Colonic mucosa (tissue), 4 donors: ENCODE data around the gene RASSF5. TPM values are rescaled to one million over a fixed set of nuclear protein-coding genes. Genes with fewer than 3 reads are reported as not detected.

Source experiments
- DNase-seq: peaks from one replicate; pipeline ENCODE4 v3.0.0-alpha.2; 2020
- H3K27ac ChIP-seq: fragments of 200-600 bp; one replicate; pipeline ENCODE4 v1.8.0; 2021
- H3K27me3 ChIP-seq: fragments of 200-600 bp; one replicate; pipeline ENCODE4 v1.8.0; 2021
- H3K36me3 ChIP-seq: fragments of 200-600 bp; one replicate; pipeline ENCODE4 v1.8.0; 2021
- H3K4me1 ChIP-seq: fragments of 200-600 bp; one replicate; pipeline ENCODE4 v1.8.0; 2021; ENCODE audit warnings: mild to moderate bottlenecking
- H3K4me3 ChIP-seq: fragments of 200-600 bp; one replicate; pipeline ENCODE4 v1.8.0; 2021
- H3K9ac ChIP-seq, 2 donors: one replicate each; pipeline ENCODE4 v1.7.0; 2013; ENCODE audit warnings: control low read depth in 2 of 2, low read depth in 2 of 2, low read length in 2 of 2
- H3K9me3 ChIP-seq: fragments of 200-600 bp; one replicate; pipeline ENCODE4 v1.8.0; 2021
- CTCF ChIP-seq: fragments of 200-600 bp; IDR thresholded peaks from one replicate; pipeline ENCODE4 v1.8.0; 2022; ENCODE audit warnings: antibody characterized with exemption, mild to moderate bottlenecking
- intact Hi-C: fragments of 100-400 bp; cut with DNase I; formaldehyde crosslinking; loops from one replicate; pipeline ENCODE4 v1.14.1; 2022
- total RNA-seq, 2 donors: library from RNA; stranded (reverse); fragmentation: NEBNext Ultra II Directional in 1 of 2; extraction: Animal tissue kit (Norgen Biotek cat#: 25700) in 1 of 2; gene quantifications; one replicate each; pipeline ENCODE4 v1.2.1, GENCODE V29; 2021
- donor health status: healthy.
- donor health status: DM: no; HTN: no; CAD: no.
- donor health status: DM: no; HTN: no; CAD: no.

The RASSF5 gene
- total RNA-seq, 2 donors from 2014 or later = 4.9 to 5.4 TPM

- Histone ChIP-seq H3K4me1 (no peaks in the 10 kb centered on the region), H3K9ac (no peak overlapping the region), H3K36me3 (no peaks in the 10 kb centered on the region), H3K27ac (no peak overlapping the region), H3K4me3 (no peak overlapping the region), H3K27me3 (no peaks in the 10 kb centered on the region), H3K9me3 (no peaks in the 10 kb centered on the region)
- intact Hi-C loops = no loop called here
- no peak for TF ChIP-seq CTCF
- no peak for DNase-seq
Measured at GRCh38 chr1:206569556-206569955, 62.2 kb downstream of the RASSF5 start.

GRCh38 chr1:206570529-206570928, 63.2 kb downstream of the RASSF5 start:
- no peak for DNase-seq
- Histone ChIP-seq H3K4me3 (no peak overlapping the region), H3K36me3 (no peaks in the 10 kb centered on the region), H3K4me1 (no peaks in the 10 kb centered on the region), H3K27me3 (no peaks in the 10 kb centered on the region), H3K9me3 (no peaks in the 10 kb centered on the region), H3K9ac (no peak overlapping the region), H3K27ac (no peak overlapping the region)
- no peak for TF ChIP-seq CTCF
- intact Hi-C loops = no loop called here

- intact Hi-C loops = no loop called here
Measured at GRCh38 chr1:206572835-206573234, 65.5 kb downstream of the RASSF5 start.

GRCh38 chr1:206573319-206573718, 66.0 kb downstream of the RASSF5 start:
- Histone ChIP-seq H3K9ac (no peak overlapping the region), H3K4me3 (no peak overlapping the region), H3K9me3 (no peaks in the 10 kb centered on the region), H3K27ac (no peak overlapping the region), H3K27me3 (no peaks in the 10 kb centered on the region), H3K36me3 (no peaks in the 10 kb centered on the region), H3K4me1 (no peaks in the 10 kb centered on the region)
- no peak for TF ChIP-seq CTCF
- intact Hi-C loops = no loop called here
- no peak for DNase-seq

More at GRCh38 chr1:206572835-206573234, 65.5 kb downstream of the RASSF5 start:
- no peak for TF ChIP-seq CTCF
- no peaks in the 10 kb centered on the region for H3K27me3 ChIP-seq
- no peak overlapping the region for H3K27ac ChIP-seq
- H3K36me3 ChIP-seq = no peaks in the 10 kb centered on the region
- DNase-seq = no peak
- H3K4me3 ChIP-seq = no peak overlapping the region
- H3K9me3 ChIP-seq = no peaks in the 10 kb centered on the region
- H3K4me1 ChIP-seq = no peaks in the 10 kb centered on the region
- H3K9ac ChIP-seq = no peak overlapping the region

GRCh38 chr1:206573762-206574161, 66.4 kb downstream of the RASSF5 start:
- no peak overlapping the region for H3K4me3 ChIP-seq
- no peaks in the 10 kb centered on the region for H3K36me3 ChIP-seq
- no peak overlapping the region for H3K9ac ChIP-seq
- DNase-seq = no peak
- intact Hi-C loops = no loop called here
- H3K4me1 ChIP-seq = no peaks in the 10 kb centered on the region
- no peaks in the 10 kb centered on the region for H3K9me3 ChIP-seq
- no peaks in the 10 kb centered on the region for H3K27me3 ChIP-seq
- TF ChIP-seq CTCF = no peak
- H3K27ac ChIP-seq = no peak overlapping the region
